ENCODE data around the gene CSK.

Gene CSK

DNA sequence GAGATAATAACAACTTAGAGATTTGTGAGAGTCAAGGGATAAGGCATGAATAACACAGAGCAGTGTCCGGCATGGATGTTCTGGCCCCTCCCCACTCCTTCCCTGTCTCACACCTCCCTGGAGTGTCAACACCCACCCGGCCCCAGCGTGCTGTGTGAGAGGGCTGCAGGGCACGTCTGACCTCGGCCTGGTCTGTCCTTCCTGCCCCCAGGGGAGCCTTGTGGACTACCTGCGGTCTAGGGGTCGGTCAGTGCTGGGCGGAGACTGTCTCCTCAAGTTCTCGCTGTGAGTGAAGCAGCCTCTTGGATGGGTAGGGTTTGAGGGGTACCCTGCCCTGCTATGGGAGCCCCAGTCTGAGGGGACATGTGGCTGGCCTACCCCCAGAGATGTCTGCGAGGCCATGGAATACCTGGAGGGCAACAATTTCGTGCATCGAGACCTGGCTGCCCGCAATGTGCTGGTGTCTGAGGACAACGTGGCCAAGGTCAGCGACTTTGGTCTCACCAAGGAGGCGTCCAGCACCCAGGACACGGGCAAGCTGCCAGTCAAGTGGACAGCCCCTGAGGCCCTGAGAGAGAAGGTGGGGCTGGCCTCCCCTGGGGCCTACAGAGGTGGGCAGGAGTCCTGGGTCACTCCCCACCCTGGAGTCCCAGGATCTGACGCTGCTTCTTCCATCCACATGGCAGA, 19.6 kb downstream of the CSK start:
- DNase-seq (ENCODE audit: low read depth in 2 of 2): no peak

DNA sequence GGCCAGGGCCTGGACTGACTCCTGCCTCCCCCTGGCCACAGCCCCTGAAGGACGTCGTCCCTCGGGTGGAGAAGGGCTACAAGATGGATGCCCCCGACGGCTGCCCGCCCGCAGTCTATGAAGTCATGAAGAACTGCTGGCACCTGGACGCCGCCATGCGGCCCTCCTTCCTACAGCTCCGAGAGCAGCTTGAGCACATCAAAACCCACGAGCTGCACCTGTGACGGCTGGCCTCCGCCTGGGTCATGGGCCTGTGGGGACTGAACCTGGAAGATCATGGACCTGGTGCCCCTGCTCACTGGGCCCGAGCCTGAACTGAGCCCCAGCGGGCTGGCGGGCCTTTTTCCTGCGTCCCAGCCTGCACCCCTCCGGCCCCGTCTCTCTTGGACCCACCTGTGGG, 20.4 kb downstream of the CSK start:
- no peak for DNase-seq (ENCODE audit: low read depth in 2 of 2)

DNA sequence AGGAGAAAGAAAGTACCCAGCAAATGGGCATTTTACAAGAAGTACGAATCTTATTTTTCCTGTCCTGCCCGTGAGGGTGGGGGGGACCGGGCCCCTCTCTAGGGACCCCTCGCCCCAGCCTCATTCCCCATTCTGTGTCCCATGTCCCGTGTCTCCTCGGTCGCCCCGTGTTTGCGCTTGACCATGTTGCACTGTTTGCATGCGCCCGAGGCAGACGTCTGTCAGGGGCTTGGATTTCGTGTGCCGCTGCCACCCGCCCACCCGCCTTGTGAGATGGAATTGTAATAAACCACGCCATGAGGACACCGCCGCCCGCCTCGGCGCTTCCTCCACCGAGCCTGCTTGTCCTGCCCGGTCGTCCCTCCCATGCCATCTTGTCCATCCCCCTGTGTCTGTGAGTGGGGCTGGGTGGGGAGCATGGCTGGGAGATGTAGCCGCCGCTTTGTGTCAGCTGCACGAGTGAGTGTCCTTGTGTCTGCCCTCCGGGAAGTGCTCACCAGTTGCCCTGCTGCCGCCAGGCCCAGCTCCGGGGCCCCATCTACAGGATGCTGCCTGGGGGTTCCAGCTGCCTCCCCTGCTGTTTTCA, 21.1 kb downstream of the CSK start:
- no peak for DNase-seq (ENCODE audit: low read depth in 2 of 2)

DNA sequence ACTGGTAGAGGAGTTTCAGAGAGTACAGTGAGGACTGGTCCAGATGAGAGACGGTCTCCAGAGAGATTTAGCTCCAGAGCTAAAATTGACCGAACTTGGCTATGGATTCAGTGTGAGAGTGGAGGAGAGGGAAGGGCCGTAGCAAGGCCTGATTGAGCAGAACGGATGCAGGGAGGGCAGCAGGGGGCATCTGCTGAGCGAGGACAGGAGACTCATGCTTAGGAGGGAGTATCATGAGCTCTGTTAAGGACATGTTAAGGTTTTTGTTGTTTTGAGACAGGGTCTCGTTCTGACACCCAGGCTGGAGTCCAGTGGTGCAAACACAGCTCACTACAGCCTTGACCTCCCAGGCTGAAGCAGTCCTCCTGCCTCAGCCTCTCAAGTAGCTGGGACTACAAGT, 23.1 kb downstream of the CSK start:
- DNase-seq (ENCODE audit: low read depth in 2 of 2): no peak

DNA sequence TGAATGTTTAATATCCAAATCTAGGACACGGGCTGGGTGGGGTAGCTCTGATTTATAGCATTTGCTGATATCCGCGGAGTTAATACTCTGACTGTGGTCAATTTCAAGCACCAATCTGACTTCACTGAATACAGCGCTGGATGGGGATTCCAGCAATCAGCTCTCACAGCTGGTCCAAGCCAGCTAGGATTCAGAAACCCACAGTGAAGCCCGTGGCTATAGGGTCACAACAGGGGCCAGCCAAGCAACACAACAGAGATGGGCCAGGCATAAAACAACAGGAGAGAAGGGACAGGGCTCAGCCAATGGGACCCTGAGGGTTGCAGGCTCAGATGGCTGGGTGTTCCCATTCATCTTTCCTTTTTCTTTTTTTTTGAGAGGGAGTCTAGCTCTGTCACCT, 25.4 kb downstream of the CSK start:
- DNase-seq (ENCODE audit: low read depth in 2 of 2): no peak

DNA sequence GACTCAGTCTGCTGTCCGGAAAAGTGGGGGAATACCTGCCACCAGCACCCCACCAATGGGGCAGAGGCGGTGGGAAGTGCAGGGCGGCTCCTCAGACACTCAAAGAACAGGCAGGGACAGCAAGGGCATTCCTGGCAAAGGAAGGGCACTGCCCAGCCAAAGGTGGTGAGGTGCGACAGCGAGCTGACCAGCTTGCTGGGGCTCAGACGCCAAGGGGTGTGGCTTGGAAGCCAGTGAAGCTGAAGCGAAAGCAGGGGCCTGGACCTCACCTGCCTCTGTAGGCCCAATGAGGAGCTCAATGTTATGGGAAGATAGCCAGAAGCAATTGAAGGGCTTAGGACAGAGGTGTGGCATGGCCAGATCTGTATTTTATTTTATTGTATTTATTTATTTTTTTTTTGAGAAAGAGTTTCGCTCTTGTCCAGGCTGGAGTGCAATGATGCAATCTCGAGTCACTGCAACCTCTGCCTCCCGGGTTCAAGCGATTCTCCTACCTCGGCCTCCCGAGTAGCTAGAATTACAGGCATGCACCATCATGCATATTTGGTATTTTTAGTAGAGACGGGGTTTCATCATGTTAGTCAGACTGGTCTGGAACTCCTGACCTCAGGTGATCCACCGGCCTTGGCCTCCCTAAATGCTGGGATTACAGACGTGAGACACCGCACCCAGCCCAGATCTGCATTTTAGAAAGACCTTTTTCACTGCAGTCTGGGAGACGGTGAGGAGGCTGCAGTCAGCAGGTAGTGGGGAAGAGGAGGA, 26.4 kb downstream of the CSK start:
- DNase-seq (ENCODE audit: low read depth in 2 of 2): no peak

DNA sequence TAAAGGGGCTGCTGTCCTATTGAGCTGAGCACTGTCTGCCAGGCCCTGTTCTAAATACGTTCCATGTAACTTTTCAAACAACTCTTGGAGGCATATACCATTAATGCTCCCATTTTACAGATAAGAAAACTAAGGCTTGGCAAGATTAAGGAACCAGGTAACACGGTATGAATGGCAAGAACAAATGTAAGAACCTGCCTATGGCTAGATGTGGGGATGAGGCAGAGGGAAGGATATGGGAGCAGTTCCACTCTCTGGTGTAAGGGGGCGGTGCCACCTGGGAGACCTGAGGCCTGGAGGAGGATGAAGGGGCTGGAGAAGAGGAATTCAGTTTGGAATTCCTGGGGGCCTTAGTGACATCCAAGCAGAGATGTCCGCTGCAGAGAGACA, 27.0 kb downstream of the CSK start:
- no peak for DNase-seq (ENCODE audit: low read depth in 2 of 2)

DNA sequence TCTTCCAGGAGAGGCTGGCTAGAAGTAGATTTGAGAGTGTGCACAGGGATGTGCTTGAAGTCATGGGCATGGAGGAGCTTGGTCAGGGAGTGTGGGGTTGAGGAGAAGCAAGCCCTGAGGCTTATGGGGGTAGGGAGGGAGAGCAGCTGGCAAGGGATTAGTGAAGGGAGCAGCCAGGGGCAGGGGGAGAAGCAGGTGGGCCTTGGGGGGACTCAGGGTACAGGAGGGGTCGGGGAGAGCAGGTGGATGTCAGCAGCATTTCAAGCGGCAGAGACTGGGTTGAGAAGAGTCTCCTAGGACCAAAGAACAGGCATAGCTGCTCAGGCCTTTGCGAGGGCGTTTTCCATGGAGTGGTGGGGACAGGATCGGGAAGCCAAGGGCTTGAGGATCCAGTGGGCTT, 27.4 kb downstream of the CSK start:
- DNase-seq (ENCODE audit: low read depth in 2 of 2): no peak

DNA sequence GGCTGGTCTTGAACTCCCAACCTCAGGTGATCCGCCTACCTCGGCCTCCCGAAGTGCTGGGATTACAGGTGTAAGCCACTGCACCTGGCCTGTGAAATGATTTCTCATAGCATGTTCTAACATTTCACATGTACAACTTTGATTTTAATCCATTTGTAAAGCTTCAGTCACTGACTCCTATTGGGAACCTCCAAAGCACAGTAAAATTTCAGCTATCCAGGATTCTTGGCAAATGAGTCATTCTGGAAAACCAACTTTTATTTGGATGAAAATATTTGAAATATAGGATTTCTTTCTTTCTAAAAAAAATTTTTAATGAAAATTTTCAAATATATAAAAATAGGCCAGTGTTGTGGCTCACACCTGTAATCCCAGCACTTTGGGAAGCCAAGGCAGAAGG, 28.1 kb downstream of the CSK start:
- no peak for DNase-seq (ENCODE audit: low read depth in 2 of 2)

DNA sequence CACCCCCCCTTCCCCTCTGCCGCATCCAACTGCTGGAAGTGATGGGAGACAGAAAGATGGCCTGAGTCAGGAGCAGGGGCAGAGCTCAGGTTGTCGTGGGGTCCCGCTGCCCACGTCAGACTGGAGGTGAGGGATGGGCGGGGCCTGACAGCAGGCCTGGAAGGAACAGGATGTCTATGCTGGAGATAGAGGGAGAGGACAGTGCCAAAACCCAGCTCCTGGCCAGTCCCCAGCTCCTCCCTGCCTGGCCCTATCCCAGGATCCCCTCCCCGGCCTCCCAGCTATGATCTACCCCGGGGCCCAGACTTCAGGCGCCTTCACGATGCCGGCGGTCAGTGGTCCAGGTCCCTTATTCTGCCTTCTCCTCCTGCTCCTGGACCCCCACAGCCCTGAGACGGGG, 30.7 kb downstream of the CSK start, which contains the start of gene LMAN1L:
TSS of gene LMAN1L (plus strand) at position 303 of the 400 bp plus-strand sequence. CDS start at position 323, 20 bp downstream.
- DNase-seq (ENCODE audit: low read depth in 2 of 2): no peak

DNA sequence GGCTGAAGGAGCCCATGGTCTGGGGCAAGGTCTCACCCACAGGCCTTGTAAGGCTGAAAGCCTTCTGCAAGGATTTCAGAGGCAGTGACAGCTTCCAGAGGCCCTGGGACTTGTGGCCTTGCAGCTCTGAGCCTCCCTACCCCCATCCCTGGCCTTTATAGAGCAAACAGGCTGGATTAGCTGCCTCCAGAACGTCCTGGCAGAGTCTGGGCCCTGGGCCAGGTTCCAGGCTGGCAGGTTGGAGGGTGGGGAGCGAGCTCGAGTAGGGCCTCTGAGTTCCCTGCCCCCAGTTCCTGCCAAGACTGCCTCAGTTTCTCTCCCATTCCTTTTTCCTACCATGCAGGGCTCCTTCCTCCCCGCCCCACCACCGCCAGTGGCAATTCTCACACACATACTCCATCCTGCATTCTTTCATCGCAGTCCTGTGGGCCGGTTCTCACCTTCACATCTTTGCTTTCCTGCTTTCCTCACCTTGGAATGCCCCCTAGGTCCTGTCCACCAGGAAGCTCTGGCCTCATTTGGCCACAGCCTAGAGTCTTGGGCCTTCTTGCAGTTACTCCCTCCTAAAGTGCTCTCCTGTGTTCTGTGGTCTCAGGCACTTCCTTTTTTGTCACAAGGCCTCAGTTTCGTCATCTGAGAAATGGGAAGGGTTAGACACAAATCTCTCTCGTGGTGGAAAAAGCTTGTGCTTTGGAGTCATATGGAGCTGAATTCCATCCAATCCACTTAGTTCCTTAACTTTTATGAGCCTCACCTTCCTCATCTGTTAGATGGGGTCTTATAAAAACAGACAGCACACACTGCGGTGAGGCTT, 33.4 kb downstream of the CSK start:
- no peak for DNase-seq (ENCODE audit: low read depth in 2 of 2)

DNA sequence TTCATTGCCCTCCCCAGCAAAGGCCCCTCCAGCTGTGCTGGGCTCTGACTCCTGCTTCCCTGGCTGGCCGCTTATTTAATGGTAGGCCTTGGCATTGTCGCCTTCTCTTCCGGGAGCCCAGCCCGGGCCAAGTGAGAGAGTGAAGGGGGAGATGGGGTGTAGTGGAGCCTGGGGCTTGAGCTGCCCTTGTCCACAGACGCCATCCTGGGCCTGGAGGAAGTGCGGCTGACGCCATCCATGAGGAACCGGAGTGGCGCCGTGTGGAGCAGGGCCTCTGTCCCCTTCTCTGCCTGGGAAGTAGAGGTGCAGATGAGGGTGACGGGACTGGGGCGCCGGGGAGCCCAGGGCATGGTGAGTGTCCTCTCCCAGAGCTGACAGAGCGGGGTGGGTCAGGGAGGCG, 34.1 kb downstream of the CSK start:
- DNase-seq (ENCODE audit: low read depth in 2 of 2): no peak

DNA sequence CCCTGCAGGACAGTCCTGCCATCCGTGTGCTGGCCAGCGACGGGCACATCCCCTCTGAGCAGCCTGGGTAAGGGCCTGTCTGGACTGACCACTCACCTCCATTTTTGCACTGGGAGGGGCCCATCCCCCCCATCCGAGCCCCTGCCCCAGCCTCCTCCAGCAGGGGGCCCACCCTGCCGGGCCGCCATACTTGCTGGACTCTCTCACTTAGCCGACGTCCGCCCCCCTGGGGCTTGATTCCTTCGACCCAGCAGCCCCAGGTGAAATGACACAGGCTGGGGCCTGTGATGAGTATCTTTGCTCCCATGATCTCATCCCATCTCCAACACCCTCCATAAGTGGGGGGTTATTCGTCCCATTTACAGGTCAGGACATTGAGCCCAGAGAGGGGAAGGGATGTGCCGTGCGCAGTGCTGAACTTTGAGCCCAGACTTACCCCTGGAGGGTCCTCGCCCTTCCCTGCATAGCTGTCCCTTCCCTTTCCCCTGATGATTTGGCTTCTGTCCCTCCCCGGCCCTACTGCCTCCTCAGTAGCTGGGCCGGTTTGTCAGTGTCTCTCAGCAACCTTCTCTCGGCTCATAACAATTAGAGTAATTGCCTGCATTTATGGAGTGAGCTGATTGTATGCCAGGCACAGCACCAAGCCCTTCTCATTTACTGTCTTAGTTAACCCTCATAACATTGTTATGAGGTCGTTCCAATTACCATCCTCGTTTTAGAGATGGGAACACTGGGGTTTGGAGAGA, 34.9 kb downstream of the CSK start:
- no peak for DNase-seq (ENCODE audit: low read depth in 2 of 2)

DNA sequence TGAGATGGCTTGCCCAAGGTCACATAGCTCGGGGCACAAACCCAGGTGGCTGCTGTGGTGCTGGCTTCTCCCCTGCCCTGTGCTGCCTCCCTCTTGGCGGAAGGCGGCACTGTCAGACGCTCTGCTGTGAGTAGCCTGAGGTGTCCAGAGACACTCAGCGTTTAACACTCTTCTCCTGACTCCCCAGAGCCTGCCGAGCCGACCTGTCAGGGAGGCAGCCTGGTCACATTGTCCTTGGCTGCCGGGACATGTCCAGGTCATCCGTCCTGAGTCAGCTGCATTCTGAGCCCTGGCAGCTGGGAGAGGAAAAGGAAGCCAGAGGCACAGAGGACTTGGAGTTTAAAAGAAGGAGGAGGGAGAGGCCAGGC, 35.5 kb downstream of the CSK start:
- DNase-seq (ENCODE audit: low read depth in 2 of 2): no peak

DNA sequence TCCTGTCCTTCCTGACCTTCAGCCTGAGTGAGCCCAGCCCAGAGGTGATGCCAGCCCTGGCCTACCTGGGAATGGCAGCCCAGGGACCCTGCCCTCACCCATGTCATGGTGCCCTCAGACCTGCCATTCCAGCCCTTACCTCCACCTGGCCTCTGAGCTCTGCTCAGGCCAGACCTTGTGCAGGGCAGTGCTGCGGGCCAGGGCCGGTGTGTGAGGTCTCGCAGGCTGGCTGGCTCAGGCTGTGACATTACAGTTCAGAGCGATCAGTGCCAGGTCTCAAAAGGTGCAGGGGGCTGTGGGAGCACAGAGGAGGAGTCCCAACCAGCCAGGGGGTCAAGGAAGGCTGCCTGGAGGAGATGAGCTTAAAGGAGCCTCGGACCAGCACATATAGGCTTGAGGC, 38.2 kb downstream of the CSK start:
- no peak for DNase-seq (ENCODE audit: low read depth in 2 of 2)

DNA sequence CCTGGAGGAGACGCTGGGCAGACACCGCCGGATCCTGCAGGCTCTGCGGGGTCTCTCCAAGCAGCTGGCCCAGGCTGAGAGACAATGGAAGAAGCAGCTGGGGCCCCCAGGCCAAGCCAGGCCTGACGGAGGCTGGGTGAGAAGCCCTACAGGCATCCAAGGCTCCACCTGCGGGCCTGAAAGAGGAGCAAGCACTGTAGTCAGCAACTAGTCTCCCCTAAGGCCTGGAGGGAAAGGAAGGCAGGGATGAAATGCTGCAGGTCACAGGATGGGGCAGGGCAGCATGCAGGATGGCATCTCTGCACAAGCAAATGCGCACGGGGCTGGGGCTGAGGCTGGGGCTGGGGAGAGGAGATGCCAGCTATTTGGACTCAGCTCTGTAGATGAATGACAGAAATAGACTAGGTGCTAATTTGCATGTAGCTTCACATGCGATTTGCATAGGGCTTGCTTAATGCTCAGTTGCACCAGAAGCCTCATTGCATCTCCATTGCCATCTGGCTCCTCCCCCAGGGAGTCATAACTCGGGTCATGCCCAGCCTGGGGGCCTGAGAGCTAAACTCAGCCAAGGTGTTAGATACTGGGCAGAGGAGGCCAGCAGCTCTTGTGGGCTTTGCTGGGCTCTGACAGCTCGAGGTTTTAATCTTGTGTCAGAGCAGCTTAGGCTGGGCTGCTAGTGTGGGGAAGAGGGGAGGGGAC, 39.4 kb downstream of the CSK start:
- no peak for DNase-seq (ENCODE audit: low read depth in 2 of 2)

DNA sequence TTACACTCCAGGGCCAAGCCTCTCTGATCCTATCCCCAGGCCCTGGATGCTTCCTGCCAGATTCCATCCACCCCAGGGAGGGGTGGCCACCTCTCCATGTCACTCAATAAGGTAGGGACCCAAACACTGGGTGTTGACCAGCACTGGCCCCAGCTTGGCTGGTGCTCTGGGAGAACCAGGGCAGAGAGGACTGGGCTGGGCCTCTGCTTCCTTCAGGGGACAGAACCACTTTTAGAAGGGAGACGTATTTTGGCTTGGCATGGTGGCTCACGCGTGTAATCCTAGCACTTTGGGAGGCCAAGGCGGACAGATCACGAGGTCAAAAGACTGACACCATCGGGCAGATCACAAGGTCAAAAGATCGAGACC, 39.9 kb downstream of the CSK start:
- no peak for DNase-seq (ENCODE audit: low read depth in 2 of 2)

DNA sequence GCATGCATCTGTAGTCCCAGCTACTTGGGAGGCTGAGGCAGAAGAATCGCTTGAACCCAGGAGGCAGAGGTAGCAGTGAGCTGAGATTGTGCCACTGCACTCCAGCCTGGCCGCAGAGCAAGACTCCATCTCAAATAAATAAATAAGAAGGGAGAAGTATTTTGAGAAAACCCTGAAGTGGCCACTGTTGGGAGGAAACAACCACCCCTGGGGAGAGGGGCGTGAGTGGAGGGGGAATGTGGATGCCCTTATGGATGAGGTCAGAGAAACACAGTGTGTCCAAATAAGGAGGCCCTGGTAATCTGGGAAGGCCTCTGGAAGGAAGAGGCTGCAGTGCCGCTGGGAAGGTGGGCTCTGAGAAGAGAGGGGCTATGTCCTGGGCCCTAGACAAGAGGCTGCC, 40.4 kb downstream of the CSK start:
- no peak for DNase-seq (ENCODE audit: low read depth in 2 of 2)

DNA sequence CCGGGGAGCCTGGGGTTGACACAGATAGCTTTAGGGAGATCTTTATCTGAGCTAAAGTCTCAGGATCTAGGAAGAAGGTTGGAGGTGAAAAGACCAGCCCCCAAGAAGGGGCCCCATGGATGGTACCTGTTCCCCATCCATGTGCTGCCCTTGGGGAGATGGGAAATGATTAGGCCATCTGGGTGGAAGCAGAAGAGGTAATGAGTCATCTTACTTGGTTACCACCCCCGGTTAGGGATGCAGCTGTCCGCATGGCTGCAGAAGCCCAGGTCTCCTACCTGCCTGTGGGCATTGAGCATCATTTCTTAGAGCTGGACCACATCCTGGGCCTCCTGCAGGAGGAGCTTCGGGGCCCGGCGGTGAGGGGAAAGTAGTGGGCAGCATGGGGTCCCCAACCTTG, 41.4 kb downstream of the CSK start:
- DNase-seq (ENCODE audit: low read depth in 2 of 2): no peak

DNA sequence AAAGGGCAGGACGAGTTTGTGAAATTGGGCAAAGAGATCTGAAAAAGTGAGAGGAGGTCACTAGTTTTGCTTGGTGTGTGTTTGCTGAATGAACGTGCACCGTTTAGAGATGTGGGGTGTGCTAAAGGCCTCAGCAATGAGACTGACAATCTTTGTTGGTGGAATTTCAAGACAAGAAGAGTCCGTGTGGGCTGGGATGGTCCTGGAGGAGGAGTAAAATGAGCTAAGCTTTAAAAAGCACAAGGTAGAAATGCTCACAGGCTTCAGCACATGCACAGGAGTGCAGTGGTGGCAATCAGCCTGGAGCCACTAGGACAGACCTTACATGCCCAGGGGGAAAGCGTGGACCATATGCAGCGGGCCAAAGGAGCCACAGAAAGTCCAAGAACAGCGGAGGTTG, 43.1 kb downstream of the CSK start:
- DNase-seq (ENCODE audit: low read depth in 2 of 2): no peak

DNA sequence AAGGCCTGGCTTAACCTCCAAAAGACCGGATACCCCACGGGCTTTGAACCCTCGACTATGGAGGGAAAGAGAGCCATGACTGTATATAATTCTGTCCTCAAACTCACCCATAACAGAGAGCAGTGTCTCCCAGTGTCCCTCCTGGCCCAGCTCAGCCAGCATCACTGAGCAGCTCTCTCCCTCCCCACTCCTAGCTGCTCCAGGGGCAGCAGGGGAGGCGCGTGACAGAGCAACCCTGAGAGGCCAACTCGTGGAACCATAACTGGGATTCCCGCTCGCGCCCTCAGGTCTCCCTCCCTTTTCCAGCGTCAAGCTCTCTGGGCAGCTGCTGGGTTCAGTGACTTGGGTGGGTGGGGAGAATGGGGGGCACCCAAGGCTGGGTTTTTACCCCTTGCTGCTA, 44.0 kb downstream of the CSK start:
- DNase-seq (ENCODE audit: low read depth in 2 of 2): no peak
